Ovary (tissue), 3 donors: Measurements from ENCODE around the gene BRDT.

Source experiments
- POLR2A ChIP-seq: fragments of 450-650 bp; IDR thresholded peaks from one replicate; pipeline ENCODE4 v1.6.1; 2017; ENCODE audit warnings: antibody characterized with exemption, mild to moderate bottlenecking, moderate library complexity
- TF ChIP-seq, protein P1 (sequence below), 3 donors: fragments of 450-650 bp in 2 of 3; fragments of 200-600 bp in 1 of 3; IDR thresholded peaks; one replicate each; pipeline versions ENCODE4 v1.5.1 to v1.8.0; 2016 to 2022; ENCODE audit warnings: antibody characterized with exemption in 3 of 3, mild to moderate bottlenecking in 1 of 3
- donor health status: DM: no; HTN: no; CAD: no.

DNA sequence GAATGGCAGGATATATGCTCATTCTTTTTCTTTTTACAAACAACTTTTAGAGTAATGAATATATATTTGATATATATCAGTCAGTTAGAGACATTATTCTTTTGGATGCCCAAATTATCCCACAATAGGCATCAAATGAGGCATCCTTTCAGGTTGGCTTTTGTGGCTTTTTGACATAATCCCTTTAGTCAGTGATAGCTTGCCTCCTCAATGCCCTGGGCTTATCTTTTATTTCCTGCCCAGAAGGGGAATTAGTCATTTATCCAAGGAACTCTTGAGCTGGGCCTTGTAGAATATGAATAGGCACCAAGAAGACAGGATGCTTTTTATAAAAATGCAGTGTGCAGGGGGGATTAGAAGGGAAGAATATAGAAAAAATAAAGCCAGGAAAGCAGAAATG, 102.7 kb downstream of the BRDT start:
- TF ChIP-seq, protein P1, sequence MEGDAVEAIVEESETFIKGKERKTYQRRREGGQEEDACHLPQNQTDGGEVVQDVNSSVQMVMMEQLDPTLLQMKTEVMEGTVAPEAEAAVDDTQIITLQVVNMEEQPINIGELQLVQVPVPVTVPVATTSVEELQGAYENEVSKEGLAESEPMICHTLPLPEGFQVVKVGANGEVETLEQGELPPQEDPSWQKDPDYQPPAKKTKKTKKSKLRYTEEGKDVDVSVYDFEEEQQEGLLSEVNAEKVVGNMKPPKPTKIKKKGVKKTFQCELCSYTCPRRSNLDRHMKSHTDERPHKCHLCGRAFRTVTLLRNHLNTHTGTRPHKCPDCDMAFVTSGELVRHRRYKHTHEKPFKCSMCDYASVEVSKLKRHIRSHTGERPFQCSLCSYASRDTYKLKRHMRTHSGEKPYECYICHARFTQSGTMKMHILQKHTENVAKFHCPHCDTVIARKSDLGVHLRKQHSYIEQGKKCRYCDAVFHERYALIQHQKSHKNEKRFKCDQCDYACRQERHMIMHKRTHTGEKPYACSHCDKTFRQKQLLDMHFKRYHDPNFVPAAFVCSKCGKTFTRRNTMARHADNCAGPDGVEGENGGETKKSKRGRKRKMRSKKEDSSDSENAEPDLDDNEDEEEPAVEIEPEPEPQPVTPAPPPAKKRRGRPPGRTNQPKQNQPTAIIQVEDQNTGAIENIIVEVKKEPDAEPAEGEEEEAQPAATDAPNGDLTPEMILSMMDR (IDR thresholded peaks at IDR 0.05): no peak
- no peak for TF ChIP-seq POLR2A
